GM12864 (cell line): Measurements from ENCODE around the gene BOD1L1.

Source experiments
- DNase-seq: peaks from one replicate; pipeline ENCODE4 v3.0.0-alpha.2; 2011; ENCODE audit warnings: low read depth
- H3K4me3 ChIP-seq: 2 replicates; pipeline ENCODE4 v1.5.1; 2011; ENCODE audit warnings: mild to moderate bottlenecking, low read depth, low read length, control low read depth
- CTCF ChIP-seq: IDR thresholded peaks from 2 replicates; pipeline ENCODE4 v1.5.1; 2011; ENCODE audit warnings: low read depth, mild to moderate bottlenecking, moderate library complexity, low read length, control low read depth, inconsistent platforms; ENCODE audit errors: missing control alignments

The BOD1L1 gene

GRCh38 chr4:13539619-13540445 is 87.7 kb downstream of the BOD1L1 start:
- no peak for TF ChIP-seq CTCF
- H3K4me3 ChIP-seq, result no peak overlapping the region
- DNase-seq, result no peak

- H3K4me3 ChIP-seq, result no peak overlapping the region
- DNase-seq, result no peak
- TF ChIP-seq CTCF, result no peak
Measured at GRCh38 chr4:13539047-13539618, 88.4 kb downstream of the BOD1L1 start.

GRCh38 chr4:13538427-13538973 is 89.0 kb downstream of the BOD1L1 start:
- no peak for DNase-seq
- H3K4me3 ChIP-seq, result no peak overlapping the region

GRCh38 chr4:13537832-13538177 is 89.7 kb downstream of the BOD1L1 start:
- H3K4me3 ChIP-seq, result no peak overlapping the region
- no peak for TF ChIP-seq CTCF
- DNase-seq, result no peak

More at GRCh38 chr4:13538427-13538973, 89.0 kb downstream of the BOD1L1 start:
- no peak for TF ChIP-seq CTCF

GRCh38 chr4:13537011-13537831 is 90.3 kb downstream of the BOD1L1 start:
- no peak overlapping the region for H3K4me3 ChIP-seq
- TF ChIP-seq CTCF, result no peak
- DNase-seq, result no peak

- no peak for DNase-seq
- no peak for TF ChIP-seq CTCF
- no peak overlapping the region for H3K4me3 ChIP-seq
Measured at GRCh38 chr4:13536607-13537006, 90.9 kb downstream of the BOD1L1 start.
